ENCODE results near the gene ZNF580.

The ZNF580 gene

DNA sequence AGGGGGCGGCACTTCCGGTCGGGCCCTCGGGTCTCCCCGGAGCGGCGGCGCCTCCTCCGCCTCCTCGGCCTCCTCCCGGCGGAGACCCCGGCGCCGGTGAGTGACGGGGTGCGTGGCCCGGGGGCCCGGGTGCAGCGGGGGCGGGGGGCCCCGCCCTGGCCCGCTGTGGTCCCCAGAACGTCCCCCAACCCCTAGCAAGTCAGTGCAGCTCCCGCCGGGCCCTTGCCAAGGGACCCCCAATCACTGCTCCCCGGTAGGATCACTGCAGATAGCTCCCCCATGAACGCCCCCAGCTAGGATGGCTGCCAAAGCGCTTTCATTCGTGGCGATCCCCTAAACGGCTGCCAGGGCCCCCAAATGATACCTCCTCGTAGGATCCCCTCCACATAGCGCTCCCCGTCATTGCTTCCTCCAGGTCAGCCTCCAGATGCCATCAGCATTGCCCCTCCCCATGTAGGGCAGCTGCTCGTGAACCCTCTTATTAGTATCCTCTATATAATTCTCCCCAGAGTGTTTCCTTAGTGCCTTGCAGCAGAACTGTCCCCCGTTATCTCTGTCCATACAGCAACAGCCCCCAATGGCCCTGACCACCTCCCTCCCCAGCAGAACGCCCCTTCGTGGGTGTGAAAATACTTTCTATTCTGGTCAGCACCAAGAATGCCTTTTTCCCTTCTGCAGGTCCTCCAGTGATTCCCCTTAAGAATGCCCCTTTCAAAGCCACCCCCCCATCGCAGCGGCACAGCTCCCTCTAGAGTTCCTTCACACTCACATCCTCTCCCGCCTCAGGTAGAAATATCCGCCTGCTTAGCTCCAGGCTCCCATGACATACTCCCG is 34.9 kb upstream of the ZNF580 start, which contains the start of gene ZNF865:
Gene ZNF865 (plus strand): TSS at position 11 of the 834 bp plus-strand sequence. CDS start 7,972 bp downstream, outside the sequence.
- peak; percentile 61 for DNase-seq (ENCODE audit: low read depth)

DNA sequence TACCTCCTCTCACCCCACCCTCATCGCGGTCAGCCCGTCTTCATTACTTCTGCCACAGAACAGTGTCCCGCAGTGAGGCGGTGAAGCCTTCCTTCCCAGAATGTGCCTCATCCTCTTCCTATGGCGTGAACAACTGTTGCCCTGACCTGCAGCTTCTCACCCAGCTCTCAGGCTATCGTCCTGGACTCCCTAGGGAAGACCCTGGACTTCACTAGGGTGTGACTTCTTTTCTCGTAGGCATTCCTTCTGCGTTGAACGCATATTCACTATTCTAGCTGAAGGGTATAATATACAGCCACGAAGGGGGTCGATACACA is 34.4 kb upstream of the ZNF580 start:
- no peak for DNase-seq (ENCODE audit: low read depth)

DNA sequence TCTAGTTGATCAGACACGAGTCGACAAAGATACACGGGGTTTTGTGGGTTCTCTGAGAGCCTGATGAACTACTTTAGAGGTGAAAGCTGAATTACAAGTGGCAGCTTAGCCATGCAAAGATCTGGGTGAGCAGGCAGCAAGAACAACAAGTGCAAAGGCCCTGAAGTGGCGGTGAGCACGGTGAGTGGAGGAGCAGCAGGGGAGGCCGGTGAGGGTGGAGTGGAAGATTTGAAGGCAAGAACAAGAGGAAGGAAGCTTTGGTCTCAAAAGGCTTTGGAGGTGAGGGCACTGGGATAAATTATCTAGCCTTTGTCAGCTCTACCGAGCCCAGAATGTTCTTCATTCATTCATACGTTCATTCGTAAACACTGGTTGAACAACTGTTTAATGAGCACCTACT is 34.0 kb upstream of the ZNF580 start:
- no peak for DNase-seq (ENCODE audit: low read depth)

DNA sequence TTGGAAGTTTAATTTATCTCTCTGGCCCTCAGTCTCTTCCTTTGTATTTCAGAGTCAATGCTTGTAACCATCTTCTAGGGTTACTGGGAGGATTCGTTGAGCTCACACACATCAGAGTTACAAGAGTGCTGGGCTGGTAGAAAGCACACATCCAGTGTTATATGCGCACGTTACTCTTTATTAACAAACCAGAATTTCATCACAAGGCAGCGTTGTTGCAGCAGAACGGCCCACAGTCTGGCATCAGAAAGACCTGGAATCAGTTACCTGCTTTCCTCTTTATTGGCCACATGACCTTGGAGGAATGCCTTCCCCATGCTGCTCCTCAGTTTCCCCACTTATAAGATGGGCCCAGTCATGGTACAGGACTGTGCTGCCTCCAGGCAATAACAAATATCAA is 31.5 kb upstream of the ZNF580 start:
- no peak for DNase-seq (ENCODE audit: low read depth)

DNA sequence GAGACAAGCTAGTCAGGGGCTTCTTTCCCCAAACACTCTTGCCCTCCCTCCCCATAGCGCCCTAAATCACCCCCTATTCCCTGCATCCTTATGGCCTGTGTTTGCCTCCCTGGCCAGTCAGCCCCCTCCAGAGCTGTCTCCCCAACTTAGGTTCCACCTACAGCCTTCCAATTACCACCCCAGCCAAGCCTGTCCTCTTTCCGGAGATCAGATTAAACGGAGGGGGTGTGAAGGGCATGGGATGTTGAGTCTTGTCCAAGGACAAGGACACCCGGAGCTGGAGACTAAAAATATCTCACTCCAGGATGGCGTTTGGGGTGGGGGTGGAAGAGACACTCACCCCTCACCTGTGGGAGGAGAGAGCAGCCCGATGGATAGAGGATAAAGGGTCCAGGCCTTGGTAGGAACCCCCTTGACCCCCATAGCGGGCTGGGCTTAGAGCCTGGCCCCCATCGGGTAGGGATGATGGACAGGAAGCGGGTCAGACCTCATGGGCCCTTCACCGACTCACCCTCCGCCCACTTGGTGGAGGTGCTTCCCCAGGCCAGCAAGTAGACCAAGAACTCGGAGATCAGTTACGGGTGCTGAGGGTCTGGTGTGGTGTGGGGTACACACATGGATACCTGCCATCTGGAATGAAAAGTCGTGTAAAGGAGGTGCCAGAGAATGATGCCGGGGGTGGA is 29.4 kb upstream of the ZNF580 start:
- DNase-seq (ENCODE audit: low read depth) = no peak

DNA sequence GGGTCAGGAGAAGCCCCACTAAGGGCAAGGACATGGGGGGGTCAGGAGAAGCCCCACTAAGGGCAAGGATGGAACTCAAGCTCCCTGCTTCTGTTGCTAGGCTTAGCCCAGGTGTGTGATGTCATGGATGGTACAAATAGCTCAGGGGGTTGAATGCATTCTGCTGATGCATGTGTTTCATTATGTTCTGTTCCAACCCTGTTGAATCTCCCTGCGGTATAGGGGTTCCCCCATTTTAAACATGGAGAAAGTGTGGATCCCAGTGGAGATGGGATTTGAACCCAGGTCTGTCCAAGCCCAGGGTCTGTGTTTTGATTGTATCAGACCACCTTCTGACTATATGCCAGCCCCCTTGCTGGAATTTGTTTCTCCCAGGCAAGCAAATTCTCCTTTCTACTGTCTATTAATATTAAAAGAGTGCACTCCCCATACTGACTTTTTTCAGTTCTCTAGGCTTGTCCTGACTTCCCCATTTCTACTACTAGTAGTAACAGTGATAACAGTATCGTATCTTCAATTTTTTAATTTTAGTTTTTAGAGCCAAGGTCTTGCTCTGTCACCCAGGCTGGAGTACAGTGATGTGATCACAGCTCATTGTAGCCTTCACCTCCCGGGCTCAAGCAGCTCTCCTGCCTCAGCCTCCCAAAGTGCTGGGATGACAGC is 28.7 kb upstream of the ZNF580 start:
- DNase-seq (ENCODE audit: low read depth) = no peak

DNA sequence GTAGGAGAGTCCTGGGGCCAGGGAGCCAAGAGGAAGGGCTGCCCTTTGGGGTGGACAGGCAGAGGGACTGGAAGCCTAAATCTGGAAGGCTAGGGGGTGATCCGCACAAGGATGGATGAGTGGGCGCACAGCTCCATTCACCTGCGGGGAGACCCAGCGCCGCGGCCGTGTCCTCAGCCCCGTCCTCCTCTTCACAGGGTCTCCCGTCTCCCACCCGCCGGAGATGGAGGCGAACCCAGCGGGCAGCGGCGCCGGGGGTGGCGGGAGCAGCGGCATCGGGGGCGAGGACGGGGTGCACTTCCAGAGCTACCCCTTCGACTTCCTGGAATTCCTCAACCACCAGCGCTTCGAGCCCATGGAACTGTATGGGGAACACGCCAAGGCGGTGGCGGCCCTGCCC is 27.4 kb upstream of the ZNF580 start:
- DNase-seq (ENCODE audit: low read depth) = no peak

DNA sequence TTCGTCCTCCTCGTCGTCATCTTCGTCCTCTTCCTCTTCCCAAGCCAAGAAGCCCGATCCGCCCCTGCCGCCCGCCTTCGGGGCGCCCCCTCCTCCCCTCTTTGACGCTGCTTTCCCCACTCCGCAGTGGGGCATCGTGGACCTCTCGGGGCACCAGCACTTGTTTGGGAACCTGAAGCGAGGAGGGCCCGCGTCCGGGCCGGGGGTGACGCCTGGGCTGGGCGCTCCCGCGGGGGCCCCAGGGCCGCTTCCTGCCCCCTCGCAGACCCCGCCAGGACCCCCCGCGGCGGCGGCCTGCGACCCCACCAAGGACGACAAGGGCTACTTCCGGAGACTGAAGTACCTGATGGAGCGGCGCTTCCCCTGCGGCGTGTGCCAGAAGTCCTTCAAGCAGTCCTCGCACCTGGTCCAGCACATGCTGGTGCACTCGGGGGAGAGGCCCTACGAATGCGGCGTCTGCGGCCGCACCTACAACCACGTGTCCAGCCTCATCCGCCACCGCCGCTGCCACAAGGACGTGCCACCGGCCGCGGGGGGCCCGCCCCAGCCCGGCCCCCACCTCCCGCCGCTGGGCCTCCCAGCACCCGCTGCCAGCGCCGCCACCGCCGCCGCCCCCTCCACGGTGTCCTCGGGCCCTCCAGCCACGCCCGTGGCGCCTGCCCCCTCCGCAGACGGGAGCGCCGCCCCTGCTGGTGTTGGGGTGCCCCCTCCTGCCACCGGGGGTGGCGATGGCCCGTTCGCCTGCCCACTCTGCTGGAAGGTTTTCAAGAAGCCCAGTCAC is 26.7 kb upstream of the ZNF580 start:
- no peak for DNase-seq (ENCODE audit: low read depth)

DNA sequence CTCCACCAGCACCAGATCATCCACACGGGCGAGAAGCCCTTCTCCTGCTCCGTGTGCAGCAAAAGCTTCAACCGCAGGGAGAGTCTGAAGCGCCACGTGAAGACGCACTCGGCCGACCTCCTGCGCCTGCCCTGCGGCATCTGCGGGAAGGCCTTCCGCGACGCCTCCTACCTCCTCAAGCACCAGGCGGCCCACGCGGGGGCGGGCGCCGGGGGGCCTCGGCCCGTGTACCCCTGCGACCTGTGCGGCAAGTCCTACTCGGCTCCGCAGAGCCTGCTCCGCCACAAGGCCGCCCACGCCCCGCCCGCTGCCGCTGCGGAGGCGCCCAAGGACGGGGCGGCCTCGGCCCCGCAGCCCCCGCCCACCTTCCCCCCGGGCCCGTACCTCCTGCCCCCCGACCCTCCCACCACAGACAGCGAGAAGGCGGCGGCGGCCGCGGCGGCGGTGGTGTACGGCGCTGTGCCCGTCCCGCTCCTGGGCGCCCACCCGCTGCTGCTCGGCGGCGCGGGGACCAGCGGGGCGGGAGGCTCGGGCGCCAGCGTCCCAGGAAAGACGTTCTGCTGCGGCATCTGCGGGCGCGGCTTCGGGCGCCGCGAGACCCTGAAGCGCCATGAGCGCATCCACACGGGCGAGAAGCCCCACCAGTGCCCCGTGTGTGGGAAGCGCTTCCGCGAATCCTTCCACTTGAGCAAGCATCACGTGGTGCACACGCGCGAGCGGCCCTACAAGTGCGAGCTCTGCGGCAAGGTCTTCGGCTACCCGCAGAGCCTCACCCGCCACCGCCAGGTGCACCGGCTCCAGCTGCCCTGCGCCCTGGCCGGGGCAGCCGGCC is 25.9 kb upstream of the ZNF580 start:
- no peak for DNase-seq (ENCODE audit: low read depth)

DNA sequence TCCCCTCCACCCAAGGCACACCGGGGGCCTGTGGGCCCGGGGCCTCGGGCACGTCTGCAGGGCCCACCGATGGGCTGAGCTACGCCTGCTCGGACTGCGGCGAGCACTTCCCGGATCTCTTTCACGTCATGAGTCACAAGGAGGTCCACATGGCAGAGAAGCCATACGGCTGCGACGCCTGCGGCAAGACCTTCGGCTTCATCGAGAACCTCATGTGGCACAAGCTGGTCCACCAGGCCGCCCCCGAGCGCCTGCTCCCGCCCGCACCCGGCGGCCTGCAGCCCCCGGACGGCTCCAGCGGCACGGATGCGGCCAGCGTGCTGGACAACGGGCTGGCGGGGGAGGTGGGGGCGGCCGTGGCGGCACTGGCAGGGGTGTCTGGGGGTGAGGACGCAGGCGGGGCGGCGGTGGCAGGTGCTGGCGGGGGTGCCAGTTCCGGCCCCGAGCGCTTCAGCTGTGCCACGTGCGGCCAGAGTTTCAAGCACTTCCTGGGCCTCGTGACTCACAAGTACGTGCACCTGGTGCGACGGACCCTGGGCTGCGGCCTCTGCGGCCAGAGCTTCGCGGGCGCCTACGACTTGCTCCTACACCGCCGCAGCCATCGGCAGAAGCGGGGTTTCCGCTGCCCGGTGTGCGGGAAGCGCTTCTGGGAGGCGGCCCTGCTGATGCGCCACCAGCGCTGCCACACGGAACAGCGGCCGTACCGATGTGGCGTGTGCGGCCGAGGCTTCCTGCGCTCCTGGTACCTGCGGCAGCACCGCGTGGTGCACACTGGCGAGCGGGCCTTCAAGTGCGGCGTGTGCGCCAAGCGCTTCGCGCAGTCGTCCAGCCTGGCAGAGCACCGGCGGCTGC is 25.0 kb upstream of the ZNF580 start:
- no peak for DNase-seq (ENCODE audit: low read depth)

DNA sequence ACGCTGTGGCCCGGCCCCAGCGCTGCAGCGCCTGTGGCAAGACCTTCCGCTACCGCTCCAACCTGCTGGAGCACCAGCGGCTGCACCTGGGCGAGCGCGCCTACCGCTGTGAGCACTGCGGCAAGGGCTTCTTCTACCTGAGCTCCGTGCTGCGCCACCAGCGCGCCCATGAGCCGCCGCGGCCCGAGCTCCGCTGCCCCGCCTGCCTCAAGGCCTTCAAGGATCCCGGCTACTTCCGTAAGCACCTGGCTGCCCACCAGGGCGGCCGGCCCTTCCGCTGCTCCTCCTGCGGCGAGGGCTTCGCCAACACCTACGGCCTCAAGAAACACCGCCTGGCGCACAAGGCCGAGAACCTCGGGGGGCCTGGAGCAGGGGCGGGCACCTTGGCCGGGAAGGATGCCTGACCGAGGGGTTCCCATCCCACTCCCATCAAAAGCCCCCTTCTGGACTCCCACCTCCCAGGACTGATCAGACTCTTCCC is 24.4 kb upstream of the ZNF580 start:
- DNase-seq (ENCODE audit: low read depth) = no peak

DNA sequence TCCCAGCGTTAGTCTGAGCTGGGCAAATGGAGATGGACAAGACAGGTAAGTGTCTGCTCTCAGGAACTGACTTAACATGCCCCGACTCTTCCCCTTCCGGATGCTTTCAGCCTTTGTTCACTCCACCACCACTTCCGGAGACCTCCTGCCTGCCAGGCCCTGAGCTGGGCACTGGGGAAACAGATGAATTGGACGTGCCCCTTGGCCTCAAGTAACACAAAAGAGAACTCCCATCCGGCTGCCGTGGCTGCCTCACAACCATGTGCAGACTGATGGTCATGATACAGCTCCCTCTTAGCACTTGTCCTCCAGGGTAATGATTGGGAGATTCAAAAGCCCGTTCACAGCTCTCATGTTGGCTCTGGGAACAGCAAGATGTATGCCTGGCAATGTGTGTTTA is 23.4 kb upstream of the ZNF580 start:
- no peak for DNase-seq (ENCODE audit: low read depth)

DNA sequence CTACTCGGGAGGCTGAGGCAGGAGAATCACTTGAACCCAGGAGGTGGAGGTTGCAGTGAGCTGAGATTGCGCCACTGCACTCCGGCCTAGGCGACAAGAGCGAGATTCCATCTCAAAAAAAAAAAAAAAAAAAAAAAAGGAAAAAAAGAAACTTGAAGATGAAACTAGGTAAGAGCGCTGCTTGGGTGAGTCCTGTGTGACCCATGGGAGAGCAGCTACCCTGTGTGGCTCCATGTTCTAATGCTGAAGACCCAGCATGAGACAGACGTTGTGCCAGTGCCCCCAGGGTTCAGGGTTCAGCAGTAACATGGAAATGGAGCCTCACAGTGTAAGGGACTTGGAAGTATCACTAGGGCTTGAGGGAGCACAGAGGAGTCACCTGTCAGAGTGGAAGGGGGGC is 22.4 kb upstream of the ZNF580 start:
- no peak for DNase-seq (ENCODE audit: low read depth)

DNA sequence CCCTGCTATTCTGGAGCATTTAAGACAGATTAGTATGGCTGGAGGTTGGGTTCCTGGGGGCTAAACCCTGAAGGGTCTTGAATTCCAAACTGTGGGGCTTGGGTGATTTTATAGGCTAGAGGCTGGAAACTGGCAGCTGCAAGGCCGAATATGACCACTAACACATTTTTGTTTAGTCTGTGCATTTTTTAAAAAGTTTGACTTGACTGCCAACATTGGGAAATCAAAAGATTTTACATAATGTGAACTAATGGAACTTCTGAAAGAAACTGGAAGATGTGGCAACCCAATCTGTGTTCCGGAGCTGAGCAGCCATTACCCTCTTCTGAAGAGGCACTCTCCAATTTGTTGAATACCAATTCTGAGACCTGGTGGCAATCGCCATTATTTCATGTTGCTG is 21.5 kb upstream of the ZNF580 start:
- DNase-seq (ENCODE audit: low read depth) = no peak

DNA sequence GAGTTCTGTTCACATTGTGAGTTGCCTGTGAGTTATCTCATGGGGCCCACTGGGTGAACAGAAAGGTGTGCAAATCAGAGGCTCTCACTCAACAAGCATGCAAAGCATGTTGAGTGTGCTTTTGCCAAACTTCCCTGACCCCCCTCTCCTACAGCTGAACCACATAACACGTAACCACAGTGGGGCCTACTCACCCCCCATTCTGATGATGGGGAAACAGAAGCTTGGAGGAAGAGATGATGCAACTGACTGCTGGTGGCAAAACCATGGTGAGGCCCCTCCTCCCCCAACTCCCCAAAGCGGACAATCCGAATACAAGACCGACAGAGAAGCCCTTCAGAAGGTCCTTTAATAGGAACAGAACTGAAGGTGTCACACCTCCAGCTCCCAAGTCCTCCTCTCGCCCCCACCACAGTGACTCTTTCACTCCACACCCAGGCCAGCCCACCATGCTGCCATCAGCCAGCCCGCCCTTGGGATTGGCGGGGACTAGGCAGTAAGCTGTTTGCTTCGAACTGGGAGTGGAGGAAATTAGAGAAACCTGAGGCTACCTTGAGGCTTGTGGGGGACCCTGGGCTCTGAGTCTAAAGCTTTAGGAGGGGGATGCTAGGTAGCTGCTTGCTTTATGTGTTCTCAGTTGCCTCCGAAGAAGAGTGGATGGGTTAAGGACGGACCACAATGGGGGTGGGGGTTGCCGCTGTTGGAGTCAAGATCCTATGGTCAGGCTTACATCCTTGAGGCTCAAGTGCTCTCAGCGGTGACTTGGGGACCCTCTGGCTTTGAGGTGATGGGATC is 20.2 kb upstream of the ZNF580 start:
- DNase-seq (ENCODE audit: low read depth) = no peak

DNA sequence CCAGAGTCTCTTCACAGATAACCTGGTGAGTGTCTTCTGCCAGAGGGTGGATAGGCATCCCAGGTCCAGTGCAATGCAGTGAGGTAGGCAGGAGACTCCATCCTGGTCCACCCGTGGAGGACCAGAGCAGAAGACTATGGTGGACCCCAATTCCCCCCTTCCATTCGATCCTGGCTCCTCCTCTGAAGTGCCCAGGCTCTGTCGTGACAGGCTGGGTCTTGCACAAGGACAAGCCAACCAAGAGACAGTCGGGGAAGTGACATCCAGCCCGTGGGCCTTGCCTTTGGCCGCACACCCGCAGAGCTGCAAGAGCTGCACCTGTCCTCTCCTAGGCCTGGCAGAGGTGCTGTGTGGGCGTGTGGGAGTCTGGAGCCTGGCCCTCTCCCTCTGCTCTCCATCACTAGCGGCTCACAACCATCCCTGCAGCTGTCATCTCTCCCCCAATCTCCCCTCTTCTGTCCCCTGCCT is 19.6 kb upstream of the ZNF580 start:
- no peak for DNase-seq (ENCODE audit: low read depth)

DNA sequence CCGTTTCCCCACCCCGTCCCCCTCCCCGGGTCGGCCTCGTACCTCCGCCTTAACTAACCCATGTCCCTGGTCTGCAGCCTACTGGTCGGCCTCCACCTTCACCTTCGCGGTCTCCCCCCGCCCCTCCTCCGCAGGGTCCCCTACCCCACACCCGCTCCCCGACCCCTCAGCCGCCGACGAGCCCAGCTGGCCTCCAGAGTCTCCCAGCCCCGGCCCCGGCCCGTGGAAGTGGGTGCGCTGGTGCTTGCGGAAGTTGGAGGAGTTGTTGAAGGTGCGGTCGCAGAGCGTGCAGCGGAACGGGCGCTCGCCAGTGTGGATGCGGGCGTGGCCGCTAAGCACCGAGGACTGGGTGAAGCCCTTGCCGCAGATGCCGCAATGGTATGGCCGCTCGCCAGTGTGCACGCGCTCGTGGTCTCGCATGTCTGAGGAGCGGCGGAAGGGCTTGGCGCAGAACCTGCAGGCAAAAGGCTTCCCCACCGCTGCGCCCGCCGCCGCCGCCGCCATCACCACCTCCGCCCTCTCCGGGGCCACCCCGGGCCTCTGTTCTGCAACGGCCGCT is 19.1 kb upstream of the ZNF580 start:
- no peak for DNase-seq (ENCODE audit: low read depth)

DNA sequence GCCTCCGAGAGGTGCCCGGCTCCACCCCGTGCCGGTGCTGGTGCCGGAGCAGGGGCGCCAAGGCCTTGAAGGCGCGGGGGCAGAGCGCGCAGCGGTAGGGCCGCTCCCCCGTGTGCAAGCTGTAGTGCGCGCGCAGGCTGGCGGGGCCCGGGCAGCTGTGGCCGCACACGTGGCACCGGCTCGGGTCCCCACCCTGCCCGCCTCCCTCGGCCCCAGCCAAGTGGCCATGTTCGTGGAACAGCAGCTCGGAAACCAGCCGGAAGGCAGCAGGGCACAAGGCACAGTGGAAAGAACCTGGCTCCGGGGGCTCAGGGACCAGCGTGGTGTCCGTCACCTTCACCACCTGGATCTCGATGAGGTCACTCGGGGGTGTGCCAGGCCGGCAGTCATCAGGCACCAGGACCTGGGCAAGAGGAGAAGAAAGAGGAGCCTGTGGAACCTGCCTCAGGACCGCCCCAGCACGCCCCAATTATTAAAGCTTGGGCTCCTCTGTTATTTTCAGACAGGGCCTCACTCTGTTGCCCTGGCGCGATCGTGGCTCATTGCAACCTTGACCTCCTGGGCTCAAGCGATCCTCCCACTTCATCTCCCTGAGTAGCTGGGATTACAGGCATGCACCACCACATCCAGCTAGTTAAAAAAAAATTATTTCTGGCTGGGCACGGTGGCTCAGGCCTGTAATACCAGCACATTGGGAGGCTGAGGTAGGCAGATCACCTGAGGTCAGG is 18.4 kb upstream of the ZNF580 start:
- DNase-seq (ENCODE audit: low read depth) = no peak
